ENCODE results near the gene SPNS2. TPM values are rescaled to one million over a fixed set of nuclear protein-coding genes. Genes with fewer than 3 reads are reported as not detected.

SPNS2 gene
- total RNA-seq, 1 experiment from 2014 or later = 1.6 TPM

DNA sequence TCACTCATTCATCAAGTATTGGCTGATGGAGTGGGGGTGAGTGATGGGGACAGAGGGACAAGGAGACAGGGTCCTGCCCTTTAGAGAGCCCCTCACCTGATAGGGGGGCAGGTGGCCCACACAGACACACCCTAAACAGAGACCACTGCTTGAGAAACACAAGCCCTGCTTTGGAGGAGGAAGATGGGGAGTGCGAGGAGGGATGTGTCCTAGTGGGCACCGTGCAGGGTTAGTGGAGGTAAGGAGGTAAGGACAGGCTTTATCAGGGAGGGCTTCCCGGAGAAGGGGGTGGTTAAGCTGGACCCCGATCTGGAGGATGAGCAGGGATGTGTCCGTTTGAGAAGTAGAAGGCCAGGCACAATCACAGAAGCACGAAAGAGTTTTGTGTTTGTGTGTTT, 77.5 kb downstream of the SPNS2 start:
- ATAC-seq = no peak

More for the DNA sequence above, 77.5 kb downstream of the SPNS2 start:
- DNase-seq (ENCODE audit: low read depth, low spot score) = no peak
- POLR2A ChIA-PET = interaction anchor here (1.2 kb wide), 1 partner anchor 8 kb away, joined by 3 read pairs; the partner anchor contains the start of gene SMTNL2
- H3K9ac ChIP-seq (ENCODE audit: low read length) = no peak overlapping the region
- no peak for TF ChIP-seq POLR2AphosphoS5 (IDR thresholded peaks at IDR 0.05; ENCODE audit: low read depth, low read length)
- TF ChIP-seq JUND (IDR thresholded peaks at IDR 0.05) = no peak
- TF ChIP-seq CBX3 (IDR thresholded peaks at IDR 0.05; ENCODE audit: low read depth) = no peak
- TF ChIP-seq ZFX (IDR thresholded peaks at IDR 0.05) = no peak
- TF ChIP-seq SRF (IDR thresholded peaks at IDR 0.05; ENCODE audit: low read depth) = no peak
- no peak for TF ChIP-seq FOSL1 (IDR thresholded peaks at IDR 0.05; ENCODE audit: low read depth)
- no peak for TF ChIP-seq ZNF274 (IDR thresholded peaks at IDR 0.05; ENCODE audit: low read depth, low read length)
- TF ChIP-seq EGR1 (IDR thresholded peaks at IDR 0.05; ENCODE audit: low read depth) = no peak
- TF ChIP-seq YY1 (IDR thresholded peaks at IDR 0.05; ENCODE audit: extremely low read depth, insufficient replicate concordance, low read depth, low read length) = no peak
- TF ChIP-seq RAD21 (IDR thresholded peaks at IDR 0.05; ENCODE audit: low read depth) = no peak
- TF ChIP-seq, protein P1, sequence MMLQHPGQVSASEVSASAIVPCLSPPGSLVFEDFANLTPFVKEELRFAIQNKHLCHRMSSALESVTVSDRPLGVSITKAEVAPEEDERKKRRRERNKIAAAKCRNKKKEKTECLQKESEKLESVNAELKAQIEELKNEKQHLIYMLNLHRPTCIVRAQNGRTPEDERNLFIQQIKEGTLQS (IDR thresholded peaks at IDR 0.05) = no peak
- TF ChIP-seq, protein P2, sequence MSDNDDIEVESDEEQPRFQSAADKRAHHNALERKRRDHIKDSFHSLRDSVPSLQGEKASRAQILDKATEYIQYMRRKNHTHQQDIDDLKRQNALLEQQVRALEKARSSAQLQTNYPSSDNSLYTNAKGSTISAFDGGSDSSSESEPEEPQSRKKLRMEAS (IDR thresholded peaks at IDR 0.05) = no peak
- TF ChIP-seq, protein P3, sequence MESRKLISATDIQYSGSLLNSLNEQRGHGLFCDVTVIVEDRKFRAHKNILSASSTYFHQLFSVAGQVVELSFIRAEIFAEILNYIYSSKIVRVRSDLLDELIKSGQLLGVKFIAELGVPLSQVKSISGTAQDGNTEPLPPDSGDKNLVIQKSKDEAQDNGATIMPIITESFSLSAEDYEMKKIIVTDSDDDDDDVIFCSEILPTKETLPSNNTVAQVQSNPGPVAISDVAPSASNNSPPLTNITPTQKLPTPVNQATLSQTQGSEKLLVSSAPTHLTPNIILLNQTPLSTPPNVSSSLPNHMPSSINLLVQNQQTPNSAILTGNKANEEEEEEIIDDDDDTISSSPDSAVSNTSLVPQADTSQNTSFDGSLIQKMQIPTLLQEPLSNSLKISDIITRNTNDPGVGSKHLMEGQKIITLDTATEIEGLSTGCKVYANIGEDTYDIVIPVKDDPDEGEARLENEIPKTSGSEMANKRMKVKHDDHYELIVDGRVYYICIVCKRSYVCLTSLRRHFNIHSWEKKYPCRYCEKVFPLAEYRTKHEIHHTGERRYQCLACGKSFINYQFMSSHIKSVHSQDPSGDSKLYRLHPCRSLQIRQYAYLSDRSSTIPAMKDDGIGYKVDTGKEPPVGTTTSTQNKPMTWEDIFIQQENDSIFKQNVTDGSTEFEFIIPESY (IDR thresholded peaks at IDR 0.05; ENCODE audit: extremely low read depth, insufficient replicate concordance, low read length) = no peak
- no peak for TF ChIP-seq EZH2phosphoT487 (IDR thresholded peaks at IDR 0.05; ENCODE audit: borderline replicate concordance)
- H3K27ac ChIP-seq (ENCODE audit: low read depth, low read length) = no peak overlapping the region
- intact Hi-C loops (cut with micrococcal nuclease) = no loop called here
- no peaks in the 10 kb centered on the region for H3K27me3 ChIP-seq (ENCODE audit: insufficient read depth, low read length)
- H3K9me2 ChIP-seq (ENCODE audit: insufficient read depth) = no peaks in the 10 kb centered on the region
- RAD21 ChIA-PET (ENCODE audit: low non-redundant PET in 1 of 2, low total read pairs in 2 of 2, uncharacterized antibody in 2 of 2, unreplicated experiment in 2 of 2) = no interaction called here
- H2AFZ ChIP-seq (ENCODE audit: low read depth, low read length, poor library complexity, severe bottlenecking) = no peak overlapping the region
- no peaks in the 10 kb centered on the region for H3K79me2 ChIP-seq (ENCODE audit: insufficient read depth, low read length)
- no peaks in the 10 kb centered on the region for H3K36me3 ChIP-seq (ENCODE audit: control insufficient read depth in 1 of 2, insufficient read depth in 2 of 2, low read length in 2 of 2)
- H3K9me3 ChIP-seq (ENCODE audit: control insufficient read depth in 1 of 2, insufficient read depth in 1 of 2, low read depth in 1 of 2, low read length in 2 of 2) = no peaks in the 10 kb centered on the region
- H3K4me3 ChIP-seq (replicated peaks in 1 of 2; ENCODE audit: low read depth in 1 of 2, low read length in 2 of 2) = no peak overlapping the region
- H3K4me1 ChIP-seq (ENCODE audit: control insufficient read depth in 1 of 2, insufficient read depth in 2 of 2, low read length in 2 of 2) = no peaks in the 10 kb centered on the region
- no peaks in the 10 kb centered on the region for H4K20me1 ChIP-seq (ENCODE audit: insufficient read depth)
- H3K4me2 ChIP-seq (ENCODE audit: low read length) = no peak overlapping the region
- BruUV-seq (replicated peaks) = no TSS peak
- CTCF ChIA-PET = interaction anchor here (1.5 kb wide), 1 partner anchor 9 kb away, joined by 7 read pairs; no protein-coding TSS in a partner anchor

Data from HCT116 (cell line).